Lung (tissue), 12 donors: ENCODE results near the gene GPC2. TPM values are rescaled to one million over a fixed set of nuclear protein-coding genes. Genes with fewer than 3 reads are reported as not detected.

ENCODE experiments used
- ATAC-seq: fragments of 200-7000 bp; cut with Tn5 transposase; one replicate; pipeline ENCODE4 v1.9.1; 2020; ENCODE audit warnings: moderate number of reproducible peaks; ENCODE audit not compliant: insufficient read depth, low FRiP score
- DNase-seq, 3 donors: peaks; one replicate each; pipeline ENCODE4 v3.0.0-alpha.2; 2013 to 2017
- H3K27ac ChIP-seq, 2 donors: one replicate each; pipeline ENCODE4 v1.5.1; 2013; ENCODE audit warnings: mild to moderate bottlenecking in 2 of 2, moderate library complexity in 2 of 2, control low read depth in 1 of 2, inconsistent platforms in 1 of 2, low read depth in 1 of 2, low read length in 1 of 2
- H3K27me3 ChIP-seq, 3 donors: one replicate each; pipeline ENCODE4 v1.5.1; 2013; ENCODE audit warnings: low read length in 2 of 3; ENCODE audit not compliant: control insufficient read depth in 3 of 3, insufficient read depth in 3 of 3
- H3K36me3 ChIP-seq, 4 donors: one replicate each; pipeline ENCODE4 v1.5.1; 2013; ENCODE audit warnings: low read length in 4 of 4, mild to moderate bottlenecking in 1 of 4, moderate library complexity in 1 of 4; ENCODE audit not compliant: control insufficient read depth in 4 of 4, insufficient read depth in 4 of 4
- H3K4me1 ChIP-seq, 5 donors: one replicate each; pipeline ENCODE4 v1.5.1; 2013; ENCODE audit warnings: low read length in 5 of 5, mild to moderate bottlenecking in 2 of 5, moderate library complexity in 1 of 5; ENCODE audit not compliant: control insufficient read depth in 5 of 5, insufficient read depth in 5 of 5
- H3K4me3 ChIP-seq: one replicate; pipeline ENCODE4 v1.5.1; 2013; ENCODE audit warnings: mild to moderate bottlenecking, control low read depth, moderate library complexity
- H3K9ac ChIP-seq, 2 donors: one replicate each; pipeline ENCODE4 v1.5.1; 2013; ENCODE audit warnings: low read length in 2 of 2, control low read depth in 1 of 2; ENCODE audit not compliant: insufficient read depth in 1 of 2
- H3K9me3 ChIP-seq, 4 donors: one replicate each; pipeline ENCODE4 v1.5.1; 2013; ENCODE audit warnings: low read length in 3 of 4, mild to moderate bottlenecking in 1 of 4, moderate library complexity in 1 of 4; ENCODE audit not compliant: control insufficient read depth in 4 of 4, insufficient read depth in 3 of 4
- CTCF ChIP-seq: IDR thresholded peaks from 2 replicates; pipeline ENCODE4 v1.5.1; 2012; ENCODE audit warnings: mild to moderate bottlenecking; ENCODE audit errors: control extremely low read depth, extremely low read depth
- WGBS, 2 donors: extraction: QIAGEN DNeasy Blood & Tissue Kit; methylation state at CpG; one replicate each; pipeline ENCODE4 v1.1.7; 2013; 5-methylcytosine and 5-hydroxymethylcytosine counted together
- polyA plus RNA-seq, 2 donors: library from polyadenylated mRNA; stranded (reverse); fragments of 200-250 nt; gene quantifications; one replicate each; pipeline ENCODE4 v1.2.1, GENCODE V29; 2013
- total RNA-seq, 2 donors: library from RNA; depleted of rRNA in 1 of 2; stranded (reverse); fragments of >200 nt in 1 of 2; gene quantifications; one replicate each; pipeline ENCODE4 v1.2.1, GENCODE V29; 2014 to 2021
- donor health status: control.
- donor health status: control.
- donor health status: Bipolar disorder and iron deficiency.
- donor health status: healthy.
- donor health status: DM: yes; HTN: yes; CAD: no.

The GPC2 gene
- total and polyA plus RNA-seq, 4 donors: 0.61 to 2.1 (median 1.0) TPM

GRCh38 chr7:100157069-100157333, 20.2 kb downstream of the GPC2 start:
- DNase-seq: no peak
- H3K9ac ChIP-seq: no peak overlapping the region
- no peak for ATAC-seq
- TF ChIP-seq CTCF: no peak
- peaks cover 8 to 32% (median 19%) of the 10 kb centered on the region in 4 donors for H3K36me3 ChIP-seq
- H3K27ac ChIP-seq: peak overlapping the region in 1 of 2 donors; percentile 11
- 71 to 75% methylated on average over 5 of the region's 5 CpGs for WGBS, 2 donors
- no peaks in the 10 kb centered on the region for H3K27me3 ChIP-seq
- no peaks in the 10 kb centered on the region for H3K9me3 ChIP-seq
- no peak overlapping the region for H3K4me3 ChIP-seq
- H3K4me1 ChIP-seq: peaks cover 0 to 12% (median 4%) of the 10 kb centered on the region in 5 donors

GRCh38 chr7:100156331-100157068, 20.7 kb downstream of the GPC2 start:
- Histone ChIP-seq H3K27ac (peak overlapping the region in 1 of 2 donors; percentile 11), H3K4me3 (no peak overlapping the region), H3K9ac (no peak overlapping the region), H3K27me3 (no peaks in the 10 kb centered on the region), H3K9me3 (no peaks in the 10 kb centered on the region), H3K4me1 (peaks cover 0 to 12% (median 4%) of the 10 kb centered on the region in 5 donors), H3K36me3 (peaks cover 8 to 32% (median 19%) of the 10 kb centered on the region in 4 donors)
- ATAC-seq: no peak
- TF ChIP-seq CTCF: no peak
- DNase-seq: no peak
- WGBS, 2 donors: 72 to 78% methylated on average over 16 of the region's 16 CpGs

GRCh38 chr7:100155553-100156317, 21.4 kb downstream of the GPC2 start:
- no peak for TF ChIP-seq CTCF
- ATAC-seq (no peak), DNase-seq (no peak)
- WGBS, 2 donors: 92 to 93% methylated on average over 20 of the region's 20 CpGs
- no peaks in the 10 kb centered on the region for H3K9me3 ChIP-seq
- no peak overlapping the region for H3K4me3 ChIP-seq
- no peaks in the 10 kb centered on the region for H3K27me3 ChIP-seq
- no peak overlapping the region for H3K9ac ChIP-seq
- peaks cover 0 to 12% (median 4%) of the 10 kb centered on the region in 5 donors for H3K4me1 ChIP-seq
- no peak overlapping the region for H3K27ac ChIP-seq
- H3K36me3 ChIP-seq: peaks cover 8 to 32% (median 19%) of the 10 kb centered on the region in 4 donors
